ENCODE data around the gene CST2.

GRCh38 chr20:23795526-23795925 lies 31.0 kb downstream of the CST2 start:
- TF ChIP-seq CTCF (IDR thresholded peaks at IDR 0.05) (no peak), POLR2A (IDR thresholded peaks at IDR 0.05) (no peak)

Measured in gastroesophageal sphincter (tissue), 3 donors.